Measurements from ENCODE around the gene KDF1.
"Not testable (repeated sequence)": the region's sequence is repeated elsewhere in the genome, so short reads cannot be mapped to it uniquely, and the experiment has no call there.

KDF1 gene

DNA sequence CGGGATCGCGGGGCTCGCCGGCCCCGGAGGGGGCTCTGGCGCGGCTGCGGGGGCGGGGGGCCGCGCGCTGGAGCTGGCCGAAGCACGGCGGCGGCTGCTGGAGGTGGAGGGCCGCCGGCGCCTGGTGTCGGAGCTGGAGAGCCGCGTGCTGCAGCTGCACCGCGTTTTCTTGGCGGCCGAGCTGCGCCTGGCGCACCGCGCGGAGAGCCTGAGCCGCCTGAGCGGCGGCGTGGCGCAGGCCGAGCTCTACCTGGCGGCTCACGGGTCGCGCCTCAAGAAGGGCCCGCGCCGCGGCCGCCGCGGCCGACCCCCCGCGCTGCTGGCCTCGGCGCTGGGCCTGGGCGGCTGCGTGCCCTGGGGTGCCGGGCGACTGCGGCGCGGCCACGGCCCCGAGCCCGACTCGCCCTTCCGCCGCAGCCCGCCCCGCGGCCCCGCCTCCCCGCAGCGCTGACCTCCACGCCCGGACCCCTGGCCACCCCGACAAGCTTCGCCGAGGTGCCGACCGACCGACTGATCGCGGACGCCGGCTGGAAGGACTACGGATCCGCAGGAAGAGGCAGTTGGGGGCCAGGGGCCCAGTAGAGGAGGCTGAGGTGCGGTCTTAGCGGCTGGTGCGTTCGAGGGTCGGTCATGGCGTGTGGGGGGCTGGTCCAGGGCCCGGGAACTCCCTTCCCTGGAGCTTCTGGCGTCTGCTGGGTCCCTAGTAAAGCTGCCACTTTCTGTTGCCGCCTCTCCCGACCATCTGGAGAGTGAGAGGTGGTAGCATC is 33.9 kb upstream of the KDF1 start:
- DNase-seq: peak; percentile 28

DNA sequence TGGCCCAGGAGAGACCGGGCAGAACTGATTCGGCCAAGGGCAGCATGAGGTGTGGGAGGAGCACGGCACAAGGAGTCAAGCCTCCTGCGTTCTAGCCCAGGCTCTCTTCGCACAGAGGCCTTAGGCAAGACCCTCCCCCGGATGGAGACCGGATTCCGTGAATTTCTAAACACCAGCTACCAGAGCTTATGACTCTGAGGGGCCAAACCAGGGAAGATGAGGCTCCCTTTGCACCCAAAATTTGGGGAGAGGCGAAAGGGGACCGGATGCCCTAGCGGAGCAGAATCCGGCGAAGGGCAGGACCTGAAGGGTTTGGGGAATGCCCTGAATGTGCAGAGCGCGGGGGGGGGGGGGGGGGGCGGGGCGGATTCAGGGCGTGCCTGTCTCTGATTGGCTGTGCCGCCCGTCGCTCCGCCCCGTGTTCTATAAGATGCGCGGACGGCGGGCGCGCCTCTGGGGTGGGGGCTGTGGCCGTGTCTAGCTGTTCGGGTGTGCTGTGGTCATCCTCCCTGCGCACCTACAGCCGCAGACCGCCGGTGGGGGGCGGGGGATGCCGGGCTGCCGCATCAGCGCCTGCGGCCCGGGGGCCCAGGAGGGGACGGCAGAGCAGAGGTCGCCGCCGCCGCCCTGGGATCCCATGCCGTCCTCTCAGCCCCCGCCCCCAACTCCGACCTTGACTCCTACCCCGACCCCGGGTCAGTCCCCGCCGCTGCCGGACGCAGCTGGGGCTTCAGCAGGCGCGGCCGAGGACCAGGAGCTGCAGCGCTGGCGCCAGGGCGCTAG is 33.2 kb upstream of the KDF1 start, which contains the start of gene TRNP1:
Gene TRNP1 (plus strand): TSS at position 456 of the 783 bp plus-strand sequence. CDS start 95 bp downstream, at position 551.
- peak; percentile 67 for DNase-seq

DNA sequence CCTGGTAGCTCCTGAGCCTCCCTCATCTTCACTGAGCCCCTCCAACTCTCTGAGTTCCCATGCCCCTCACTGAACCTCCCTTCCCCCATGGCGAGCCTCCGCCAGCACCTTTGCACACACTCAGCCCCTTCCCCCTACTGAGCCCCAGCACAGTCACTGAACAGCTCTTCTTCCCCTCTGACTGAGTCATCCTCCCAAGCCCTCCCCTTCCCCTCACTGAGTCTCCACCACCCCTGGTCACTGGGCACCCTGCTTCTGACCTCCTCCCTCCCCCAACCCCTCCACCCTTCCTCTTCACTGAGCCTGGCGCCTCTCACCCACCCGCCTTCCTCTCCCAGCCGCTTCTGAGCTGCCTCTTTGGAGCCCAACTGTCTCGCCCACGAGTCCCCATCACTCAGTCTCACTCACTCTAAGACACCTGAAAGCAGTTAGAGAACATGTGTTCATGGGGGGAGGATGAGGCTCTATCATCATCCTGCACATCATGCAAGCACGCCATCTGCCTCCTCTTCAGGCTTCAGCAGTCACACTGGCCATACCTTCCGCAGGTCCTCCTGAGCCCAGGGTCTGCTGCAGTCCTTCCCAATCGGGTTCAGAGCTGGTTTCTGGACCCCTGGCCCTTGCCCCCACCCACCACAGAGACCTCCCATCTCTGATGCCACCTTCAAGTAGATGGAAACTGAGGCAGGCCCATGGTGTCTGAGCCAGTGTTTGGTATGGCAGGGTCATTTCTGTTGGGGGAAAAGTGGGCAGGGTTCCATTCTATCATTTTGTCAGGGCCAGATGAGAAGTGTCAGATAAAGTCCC is 31.2 kb upstream of the KDF1 start:
- no peak for DNase-seq

DNA sequence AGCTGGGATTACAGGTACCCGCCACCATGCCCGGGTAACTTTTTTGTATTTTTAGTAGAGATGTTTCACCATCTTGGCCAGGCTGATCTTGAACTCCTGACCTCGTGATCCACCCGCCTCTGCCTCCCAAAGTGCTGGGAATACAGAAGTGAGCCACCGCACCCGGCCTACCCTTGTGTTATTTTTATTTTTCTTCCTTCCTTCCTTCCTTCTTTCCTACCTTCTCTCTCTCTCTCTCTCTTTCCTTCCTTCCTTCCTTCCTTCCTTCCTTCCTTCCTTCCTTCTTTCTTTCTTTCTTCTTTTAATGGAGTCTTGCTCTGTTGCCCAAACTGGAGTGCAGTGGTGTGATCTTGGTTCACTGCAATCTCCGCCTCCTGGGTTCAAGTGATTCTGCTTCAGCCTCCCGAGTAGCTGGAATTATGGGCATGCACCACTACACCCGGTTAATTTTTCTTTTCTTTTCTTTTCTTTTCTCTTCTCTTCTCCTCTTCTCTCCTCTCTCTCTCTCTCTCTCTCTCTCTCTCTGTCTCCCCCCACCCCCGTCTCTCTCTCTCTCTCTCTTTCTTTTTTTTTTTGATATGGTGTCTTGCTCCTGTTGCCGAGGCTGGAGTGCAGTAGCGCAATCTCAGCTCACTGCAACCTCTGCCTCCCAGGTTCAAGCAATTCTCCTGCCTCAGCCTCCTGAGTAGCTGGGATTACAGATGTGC is 29.3 kb upstream of the KDF1 start:
- not testable (repeated sequence) for DNase-seq

DNA sequence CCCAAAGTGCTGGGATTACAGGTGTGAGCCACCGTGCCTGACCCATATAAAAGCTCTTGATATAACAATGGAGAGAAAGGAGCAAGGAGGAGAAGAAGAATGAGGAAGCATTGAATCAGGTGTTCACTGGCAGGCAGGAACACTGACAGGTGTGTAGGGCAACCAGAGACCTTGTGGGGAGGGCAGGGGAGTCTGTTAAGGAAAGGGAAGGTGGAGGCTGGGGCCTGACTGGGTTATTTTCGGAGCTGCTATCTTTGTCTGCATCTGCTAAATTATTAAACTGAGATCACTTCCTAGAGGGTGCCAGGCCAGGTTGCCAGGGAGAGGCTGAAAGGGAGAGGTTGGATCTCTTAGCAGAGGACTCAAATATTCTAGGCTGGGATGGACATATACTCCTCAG is 26.4 kb upstream of the KDF1 start:
- DNase-seq: no peak

DNA sequence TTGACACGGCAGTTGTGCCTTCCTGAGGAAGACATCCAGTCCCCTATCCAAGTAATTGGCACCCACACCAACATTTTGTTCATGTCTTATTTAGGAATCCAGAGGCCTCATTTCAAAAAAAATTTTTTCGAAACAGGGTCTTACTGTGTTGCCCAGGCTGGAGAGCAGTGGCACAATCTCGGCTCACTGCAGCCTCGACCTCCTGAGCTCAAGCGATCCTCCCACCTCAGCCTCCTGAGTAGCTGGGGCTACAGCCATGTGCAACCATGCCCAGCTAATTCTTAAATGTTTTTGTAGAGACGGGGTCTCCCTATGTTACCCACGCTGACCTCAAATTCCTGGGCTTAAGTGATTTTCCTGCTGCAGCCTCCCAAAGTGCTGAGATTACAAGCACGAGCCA is 24.0 kb upstream of the KDF1 start:
- DNase-seq: no peak

DNA sequence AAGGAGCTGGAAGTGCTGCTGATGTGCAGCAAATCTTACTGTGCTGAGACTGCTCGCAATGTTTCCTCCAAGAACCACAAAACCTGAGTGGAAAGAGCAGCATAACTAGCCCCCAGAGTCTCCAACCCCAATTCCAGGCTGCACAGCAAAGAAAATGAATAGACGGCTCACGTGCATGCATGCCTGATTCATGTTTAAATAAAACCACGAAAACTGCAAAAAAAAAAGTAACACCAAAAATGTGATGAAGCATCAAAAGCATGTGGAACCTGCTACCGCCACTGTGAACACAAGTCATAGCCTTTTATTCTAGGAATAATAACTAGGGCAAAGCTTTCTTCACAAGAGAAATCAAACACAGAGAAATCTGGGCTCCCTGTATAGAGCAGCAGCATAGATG is 23.6 kb upstream of the KDF1 start:
- DNase-seq: no peak

DNA sequence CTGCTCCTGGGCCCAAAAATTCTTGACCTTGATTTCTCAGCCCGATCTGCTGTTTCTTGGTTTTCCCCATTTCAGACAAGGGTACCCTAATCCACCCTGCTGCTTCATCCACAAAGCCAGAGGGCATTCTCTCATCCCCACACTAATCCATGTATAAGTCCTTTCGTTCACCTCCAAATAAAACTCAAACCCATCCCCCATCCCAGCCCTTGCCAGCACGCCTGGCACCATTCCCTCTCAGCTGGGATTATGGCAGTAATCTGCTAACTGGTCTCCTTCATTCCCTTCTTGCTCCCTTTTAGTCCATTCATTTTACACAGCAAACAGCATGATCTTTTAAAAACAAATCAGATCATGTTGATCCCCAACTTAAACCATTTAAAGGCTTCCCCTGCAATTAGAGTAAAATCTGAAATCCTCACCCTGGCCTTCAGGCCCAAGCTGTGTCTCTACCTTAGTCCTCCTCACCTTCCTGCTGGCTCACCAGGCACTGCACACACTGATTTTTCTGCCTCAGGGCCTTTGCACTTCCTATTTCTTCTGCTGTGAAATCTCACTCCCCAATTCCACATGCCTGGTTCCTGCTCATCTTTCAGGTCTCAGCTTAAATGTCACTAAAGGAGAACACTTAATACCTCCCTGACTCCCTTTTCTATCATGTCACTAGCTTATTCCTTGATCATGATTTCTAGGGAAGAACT is 21.0 kb upstream of the KDF1 start:
- no peak for DNase-seq

DNA sequence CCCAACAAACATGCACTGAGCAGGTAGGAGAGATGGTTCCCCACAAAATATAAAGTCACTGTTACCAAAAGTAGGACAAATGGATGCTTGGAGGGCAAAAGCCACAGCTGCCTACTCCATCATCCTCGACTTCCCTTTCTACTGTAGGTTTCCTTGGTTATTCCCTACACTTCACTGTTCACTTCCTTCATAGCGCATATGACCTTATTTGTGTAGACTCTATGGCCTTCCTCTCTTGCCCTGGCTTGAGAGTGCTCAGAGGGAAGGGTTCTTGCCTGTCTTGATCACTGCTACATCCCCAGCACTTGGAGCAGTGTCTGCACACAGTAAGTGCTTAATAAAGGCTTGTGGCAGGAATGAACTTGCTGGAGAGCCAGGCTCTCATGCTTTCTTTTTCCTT is 18.6 kb upstream of the KDF1 start:
- no peak for DNase-seq

DNA sequence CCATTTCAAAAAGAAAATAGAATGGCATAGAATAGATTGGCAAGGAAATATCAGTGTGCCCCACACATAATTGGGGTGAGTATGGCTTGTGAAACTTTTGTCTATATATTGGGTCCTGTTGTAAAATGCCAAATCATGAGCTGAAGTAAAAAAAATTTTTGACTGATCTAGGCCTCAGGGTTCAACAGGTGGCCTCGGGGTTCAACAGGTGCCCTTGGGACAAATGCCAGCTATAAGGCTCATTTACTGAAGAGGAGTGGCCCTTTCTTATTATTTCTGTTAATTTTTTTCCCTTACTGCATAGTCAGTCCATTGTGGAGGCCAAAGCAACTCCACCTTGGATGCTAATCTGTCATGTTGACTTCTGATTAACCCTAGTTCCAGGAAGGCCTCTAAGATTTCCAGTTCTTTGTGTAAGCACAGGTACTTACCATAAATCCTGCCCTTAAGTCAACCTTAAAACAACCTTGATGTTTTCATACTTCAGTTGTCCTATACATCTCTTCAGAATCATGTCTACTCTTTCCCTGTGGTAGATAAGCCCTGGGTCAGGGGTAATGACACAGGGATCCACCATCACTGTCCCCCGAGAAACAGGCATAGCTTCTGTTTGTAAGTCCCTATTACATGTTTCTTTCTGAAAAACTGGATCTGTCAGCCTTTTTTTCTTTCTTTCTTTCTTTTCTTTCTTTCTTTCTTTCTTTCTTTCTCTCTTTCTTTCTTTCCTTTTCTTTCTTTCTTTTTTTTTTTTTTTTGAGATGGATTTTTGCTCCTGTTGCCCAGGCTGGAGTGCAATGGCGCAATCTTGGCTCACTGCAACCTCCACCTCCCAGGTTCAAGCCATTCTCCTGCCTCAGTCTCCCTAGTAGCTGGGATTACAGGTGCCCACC is 16.6 kb upstream of the KDF1 start:
- DNase-seq: no peak

DNA sequence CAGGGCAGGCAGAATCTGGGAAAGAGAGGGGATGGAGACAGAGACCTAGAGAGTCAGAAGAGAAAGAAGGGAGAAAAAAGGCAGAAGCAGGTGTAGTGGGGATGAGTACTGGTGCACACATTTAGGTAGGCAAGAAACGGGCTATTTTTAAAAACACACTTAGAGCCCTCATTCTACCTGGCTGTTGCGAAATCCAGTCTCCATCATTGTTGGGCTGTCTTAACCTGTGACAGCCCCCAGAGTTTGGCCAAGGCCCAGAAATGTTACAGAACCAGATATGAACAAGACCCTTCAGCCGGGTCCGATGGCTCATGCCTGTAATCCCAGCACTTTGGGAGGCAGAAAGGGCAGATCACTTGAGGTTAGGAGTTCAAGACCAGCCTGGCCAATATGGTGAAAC is 12.6 kb upstream of the KDF1 start:
- no peak for DNase-seq

DNA sequence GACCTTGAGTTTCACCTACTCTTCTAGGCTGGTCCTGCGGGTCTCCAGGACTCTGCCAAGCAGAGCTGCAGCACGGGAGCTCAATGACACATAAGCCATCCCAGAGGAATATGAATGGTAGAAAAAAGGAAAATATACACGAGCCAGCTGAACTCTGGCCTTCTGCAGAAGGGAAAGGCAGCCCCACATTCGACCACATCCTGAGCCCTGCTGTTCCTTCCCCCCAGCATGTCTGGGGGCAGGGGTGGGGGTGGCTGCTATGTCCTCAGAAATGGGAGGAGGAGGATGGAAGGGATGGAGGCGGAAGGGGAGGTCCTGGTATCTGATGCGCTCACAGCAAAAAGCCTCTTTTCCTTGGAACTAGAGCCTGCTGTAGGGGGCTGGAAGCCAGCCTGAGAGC is 12.1 kb upstream of the KDF1 start:
- DNase-seq: no peak

DNA sequence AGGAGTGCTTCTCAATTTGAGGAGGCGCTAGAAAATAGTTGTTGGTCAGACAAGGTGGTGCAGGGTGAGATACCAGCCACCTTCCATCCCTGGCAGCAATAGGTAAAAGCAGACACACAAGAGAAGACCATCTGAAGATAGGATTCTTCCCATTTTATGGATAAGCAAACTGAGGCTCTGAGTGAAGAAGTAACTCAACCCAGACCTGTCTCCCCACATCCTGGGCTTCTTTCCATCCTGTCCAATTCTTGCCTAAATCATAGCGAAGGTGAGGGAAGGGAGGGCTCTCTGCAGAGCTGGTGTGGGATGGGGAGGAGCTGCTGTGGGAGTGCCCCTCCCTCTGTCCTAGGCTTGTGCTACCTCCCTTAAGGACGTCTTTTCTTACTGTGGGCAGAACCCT is 11.3 kb upstream of the KDF1 start:
- no peak for DNase-seq

DNA sequence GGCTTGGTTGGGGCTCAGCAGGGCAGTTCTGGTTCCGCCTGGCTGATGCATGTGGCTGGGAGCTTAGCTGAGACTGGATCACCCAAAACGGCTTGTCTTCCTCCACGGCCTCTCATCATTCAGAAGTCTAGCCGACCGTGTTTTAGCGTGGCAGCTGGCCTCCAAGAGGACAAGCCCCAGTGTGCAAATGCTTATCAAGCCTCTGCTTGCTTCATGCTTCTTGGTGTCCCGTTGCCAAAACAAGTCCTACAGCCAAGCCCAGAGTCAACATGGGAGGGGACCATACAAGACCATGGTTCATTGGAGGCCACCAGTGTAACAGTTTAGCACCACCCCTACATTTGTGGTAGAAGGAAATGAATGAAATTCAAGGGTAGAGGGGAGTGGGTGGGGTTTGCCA is 10.5 kb upstream of the KDF1 start:
- DNase-seq: no peak

DNA sequence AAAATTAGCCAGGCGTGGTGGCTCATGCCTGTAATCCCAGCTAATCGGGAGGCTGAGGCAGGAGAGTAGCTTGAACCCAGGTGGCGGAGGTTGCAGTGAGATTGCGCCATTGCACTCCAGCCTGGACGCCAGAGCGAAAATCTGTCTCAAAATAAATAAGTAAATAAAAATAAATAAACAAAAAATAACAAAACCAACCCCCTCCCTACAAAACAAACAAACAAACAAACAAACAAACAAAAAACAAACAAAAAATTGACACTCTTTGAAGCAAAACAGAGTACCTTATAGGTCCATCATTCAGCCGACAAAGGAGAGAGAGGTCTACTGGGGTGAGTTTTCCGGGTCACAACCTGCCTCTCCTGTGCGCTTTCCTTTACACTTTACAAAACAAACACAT is 5.4 kb upstream of the KDF1 start:
- DNase-seq: no peak

DNA sequence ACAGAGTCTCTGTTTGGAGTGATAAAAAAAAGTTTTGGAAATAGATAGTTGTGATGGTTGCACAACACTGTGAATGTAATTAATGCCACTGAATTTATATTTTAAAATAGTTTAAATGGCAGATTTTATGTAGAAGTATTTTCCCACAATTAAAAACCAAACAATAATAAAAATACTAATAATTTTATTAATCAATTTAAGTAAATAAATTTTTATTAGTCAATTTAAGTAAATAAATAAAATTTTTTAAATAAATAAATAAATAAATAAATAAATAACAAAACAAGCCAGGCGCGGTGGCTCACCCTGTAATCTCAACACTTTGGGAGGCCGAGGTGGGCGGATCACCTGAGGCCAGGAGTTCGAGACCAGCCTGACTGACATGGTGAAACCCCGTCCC is 4.9 kb upstream of the KDF1 start:
- DNase-seq: no peak

DNA sequence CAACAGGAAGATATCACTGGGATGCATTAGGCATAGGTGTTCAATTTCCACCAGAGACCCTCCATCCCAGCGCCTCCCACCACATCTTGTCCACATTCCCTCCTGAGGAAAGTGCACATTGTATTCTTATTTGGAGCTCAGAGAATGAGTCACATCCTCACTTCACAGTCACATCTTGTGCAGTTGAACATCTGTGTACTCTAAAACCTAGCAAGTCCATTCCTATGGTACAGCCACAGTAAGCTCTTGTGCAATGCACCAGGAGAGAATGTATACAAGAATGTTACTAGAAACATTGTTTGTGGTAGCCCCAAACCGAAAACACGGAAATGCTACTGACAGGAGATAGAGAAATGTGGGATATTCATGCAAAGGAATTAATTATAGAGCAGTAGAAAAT is 1.6 kb upstream of the KDF1 start:
- DNase-seq: no peak

DNA sequence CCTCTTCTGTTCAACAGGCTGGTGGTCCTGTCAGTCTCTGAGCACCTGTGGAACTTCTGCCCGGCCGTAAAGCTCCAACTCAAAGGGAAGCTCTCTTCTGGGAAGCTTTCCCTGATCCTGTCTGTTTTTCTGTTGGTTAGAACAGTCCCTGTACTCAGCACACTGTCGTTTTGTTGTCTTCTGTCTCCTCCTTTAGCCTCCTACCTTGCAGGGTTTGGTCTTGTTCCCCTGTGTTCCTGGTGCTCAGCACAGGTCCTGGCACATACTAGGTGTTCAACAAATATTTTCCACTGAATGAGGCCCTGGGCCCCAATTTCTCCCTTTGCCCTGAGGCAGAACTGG is 328 bp upstream of the KDF1 start:
- DNase-seq: no peak

DNA sequence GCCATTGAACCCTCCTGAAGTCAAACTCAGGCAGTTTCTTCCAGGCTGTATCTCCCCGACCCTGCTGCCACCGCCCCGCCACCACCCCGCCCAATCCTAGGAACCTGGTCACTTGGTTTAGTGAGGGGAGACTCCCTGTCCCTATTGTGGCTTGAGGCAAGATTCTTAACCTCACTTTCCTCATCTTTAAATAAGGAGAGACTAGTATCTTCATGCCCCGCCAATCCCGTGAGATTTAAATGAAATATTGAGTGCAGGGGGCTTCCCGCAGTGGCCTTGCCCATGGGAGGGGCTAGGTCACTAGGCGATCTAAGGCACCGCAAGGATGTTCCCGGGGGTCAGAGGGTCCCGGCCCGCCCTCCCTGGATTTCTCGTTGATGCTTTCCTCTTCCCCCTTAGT is 998 bp downstream of the KDF1 start:
- DNase-seq: no peak

DNA sequence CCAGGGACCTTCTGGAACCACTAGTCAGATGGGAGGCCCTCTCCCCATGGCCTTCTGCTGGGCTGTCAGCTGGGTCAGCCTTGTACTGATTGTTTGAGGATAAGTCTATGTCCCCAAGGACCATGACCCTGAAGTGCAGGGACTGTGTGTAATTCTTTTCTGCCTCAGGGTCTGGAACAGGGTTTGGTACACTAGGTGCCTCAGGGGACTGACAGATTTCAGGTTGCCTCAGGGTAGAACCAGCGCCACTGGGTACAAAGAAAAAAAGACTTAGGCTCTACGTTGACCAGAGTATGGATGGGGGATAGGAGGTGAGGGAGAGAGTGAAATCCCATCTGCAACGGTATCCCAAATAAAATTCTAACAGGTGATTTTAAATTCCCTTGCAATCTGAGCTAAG is 3.0 kb downstream of the KDF1 start:
- DNase-seq: no peak

DNA sequence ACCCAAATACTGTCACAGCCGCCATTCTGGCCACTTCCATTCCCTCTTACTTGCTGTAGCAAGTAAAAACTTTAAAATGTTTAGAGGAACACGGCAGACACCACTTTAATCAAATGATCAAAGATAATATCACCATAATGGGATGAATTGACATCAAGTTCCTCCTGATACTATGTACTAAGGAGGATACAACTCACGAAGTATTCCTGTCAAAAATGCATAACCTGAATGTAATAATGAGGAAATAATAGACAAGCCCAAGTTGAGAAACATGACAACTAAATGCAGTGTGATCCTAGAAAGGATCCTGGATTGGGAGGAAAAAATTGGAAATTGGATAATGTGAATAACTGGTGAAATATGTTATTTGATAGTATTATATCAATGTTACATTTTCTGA is 3.9 kb downstream of the KDF1 start:
- no peak for DNase-seq

Measured in activated CD4-positive, alpha-beta T cell treated with anti-CD3 and anti-CD28 coated beads, Interleukin-2, amount 50 U/mL, for 1 hour (primary cell).